Measurements from ENCODE around the gene LRP4.

The LRP4 gene

DNA sequence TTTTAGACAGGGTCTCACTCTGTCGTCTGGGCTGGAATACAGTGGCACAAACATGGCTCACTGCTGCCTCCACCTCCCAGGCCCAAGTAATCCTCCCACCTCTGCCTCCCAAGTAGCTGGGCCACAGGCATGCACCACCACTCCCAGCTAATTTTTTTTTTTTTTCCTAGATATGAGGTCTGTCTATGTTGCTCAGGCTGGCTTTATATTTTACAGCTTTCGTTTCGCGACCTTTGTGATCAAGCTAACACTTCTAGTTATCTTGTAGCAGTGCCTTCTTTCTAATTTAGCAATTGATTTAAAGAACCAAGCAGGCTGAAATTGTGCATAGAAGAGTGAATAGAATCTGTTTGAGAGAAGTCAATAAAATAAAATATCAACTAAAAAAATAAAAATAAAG, 83.5 kb downstream of the LRP4 start:
- Histone ChIP-seq H3K36me3 (replicated peaks; ENCODE audit: insufficient read depth, low read length) (no peaks in the 10 kb centered on the region), H4K20me1 (ENCODE audit: insufficient read depth, low read length) (peaks cover 18% of the 10 kb centered on the region; the same call in 1 of the 2 replicates), H3K27ac (ENCODE audit: low read length) (no peak overlapping the region), H3K9me2 (replicated peaks; ENCODE audit: insufficient read depth, low read length) (no peaks in the 10 kb centered on the region), H3K9me3 (replicated peaks; ENCODE audit: insufficient read depth, low read length) (no peaks in the 10 kb centered on the region), H2AFZ (ENCODE audit: low read length) (no peak overlapping the region), H3K4me2 (ENCODE audit: low read depth, low read length) (no peak overlapping the region), H3F3A (ENCODE audit: insufficient read depth, low read length) (no peaks in the 10 kb centered on the region), H3K27me3 (replicated peaks; ENCODE audit: insufficient read depth, low read length) (no peaks in the 10 kb centered on the region), H3K4me1 (ENCODE audit: low read length) (no peaks in the 10 kb centered on the region), H3K79me2 (ENCODE audit: low read length) (peaks cover 96% of the 10 kb centered on the region), H3K4me3 (ENCODE audit: low read length) (no peak overlapping the region), H3K9ac (ENCODE audit: low read length) (no peak overlapping the region)
- no peak for DNase-seq
- no peak for TF ChIP-seq EZH2phosphoT487 (IDR thresholded peaks at IDR 0.05; ENCODE audit: low read length)
- TF ChIP-seq, protein P1, sequence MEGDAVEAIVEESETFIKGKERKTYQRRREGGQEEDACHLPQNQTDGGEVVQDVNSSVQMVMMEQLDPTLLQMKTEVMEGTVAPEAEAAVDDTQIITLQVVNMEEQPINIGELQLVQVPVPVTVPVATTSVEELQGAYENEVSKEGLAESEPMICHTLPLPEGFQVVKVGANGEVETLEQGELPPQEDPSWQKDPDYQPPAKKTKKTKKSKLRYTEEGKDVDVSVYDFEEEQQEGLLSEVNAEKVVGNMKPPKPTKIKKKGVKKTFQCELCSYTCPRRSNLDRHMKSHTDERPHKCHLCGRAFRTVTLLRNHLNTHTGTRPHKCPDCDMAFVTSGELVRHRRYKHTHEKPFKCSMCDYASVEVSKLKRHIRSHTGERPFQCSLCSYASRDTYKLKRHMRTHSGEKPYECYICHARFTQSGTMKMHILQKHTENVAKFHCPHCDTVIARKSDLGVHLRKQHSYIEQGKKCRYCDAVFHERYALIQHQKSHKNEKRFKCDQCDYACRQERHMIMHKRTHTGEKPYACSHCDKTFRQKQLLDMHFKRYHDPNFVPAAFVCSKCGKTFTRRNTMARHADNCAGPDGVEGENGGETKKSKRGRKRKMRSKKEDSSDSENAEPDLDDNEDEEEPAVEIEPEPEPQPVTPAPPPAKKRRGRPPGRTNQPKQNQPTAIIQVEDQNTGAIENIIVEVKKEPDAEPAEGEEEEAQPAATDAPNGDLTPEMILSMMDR (IDR thresholded peaks at IDR 0.05; ENCODE audit: low read length) = no peak
- no peak for TF ChIP-seq EZH2 (optimal IDR thresholded peaks at IDR 0.05; ENCODE audit: low read depth, low read length)

DNA sequence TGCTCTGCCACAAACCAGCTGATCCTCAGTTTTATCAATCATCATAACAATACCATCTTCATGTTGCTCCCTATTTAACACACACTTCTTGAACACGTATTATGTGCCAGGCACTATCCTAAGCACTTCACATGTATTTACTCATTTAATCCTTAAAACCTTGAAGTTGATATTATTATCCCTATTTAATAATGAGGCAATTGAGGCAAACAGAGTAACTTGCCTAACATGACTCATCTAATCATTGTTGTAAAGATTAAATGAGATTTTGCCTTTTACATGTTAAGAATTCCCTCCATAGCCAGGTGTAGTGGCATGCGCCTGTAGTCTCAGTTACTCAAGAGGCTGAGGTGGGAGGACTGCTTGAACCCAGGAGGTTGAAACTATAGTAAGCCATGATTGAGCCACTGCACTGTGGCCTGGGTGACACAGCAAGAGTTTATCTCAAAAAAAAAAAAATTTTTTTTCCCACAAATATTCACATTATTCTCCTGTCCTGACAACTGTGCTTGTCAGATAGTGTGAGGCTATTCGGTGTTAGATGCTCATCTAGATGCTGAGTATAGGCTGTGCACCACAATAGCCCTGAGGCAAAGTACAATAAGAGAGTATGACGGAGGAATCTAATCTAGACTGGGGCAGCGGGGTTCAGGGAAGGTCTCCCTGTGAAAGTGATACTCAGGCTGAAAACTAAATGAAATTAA, 85.7 kb downstream of the LRP4 start:
- Histone ChIP-seq H3K27ac (ENCODE audit: low read length) (no peak overlapping the region), H3K27me3 (replicated peaks; ENCODE audit: insufficient read depth, low read length) (no peaks in the 10 kb centered on the region), H3K4me2 (ENCODE audit: low read depth, low read length) (no peak overlapping the region)

DNA sequence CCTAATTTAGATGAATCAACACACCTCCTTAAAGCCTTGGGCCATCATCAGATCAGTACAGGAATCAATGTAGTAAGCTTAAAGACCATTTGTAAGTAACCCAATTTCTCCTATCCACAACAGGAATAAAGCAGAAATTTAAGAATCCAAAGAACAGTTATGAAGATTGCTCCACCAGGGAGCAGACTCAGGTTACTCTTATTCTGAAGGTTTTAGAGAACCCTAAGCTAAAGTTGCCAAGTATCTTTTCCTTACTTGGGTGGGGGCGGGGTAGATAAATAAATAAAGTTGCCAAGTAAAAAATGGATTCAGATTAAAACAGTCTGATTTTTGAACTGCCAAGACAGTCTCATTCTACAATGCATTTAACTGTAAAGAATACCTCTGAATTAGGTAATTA, 90.4 kb downstream of the LRP4 start:
- H4K20me1 ChIP-seq (ENCODE audit: insufficient read depth, low read length) = peaks cover 24% of the 10 kb centered on the region; the same call in 1 of the 2 replicates
- TF ChIP-seq, protein P1 (IDR thresholded peaks at IDR 0.05; ENCODE audit: low read length) = no peak
- TF ChIP-seq EZH2phosphoT487 (IDR thresholded peaks at IDR 0.05; ENCODE audit: low read length) (no peak), EZH2 (optimal IDR thresholded peaks at IDR 0.05; ENCODE audit: low read depth, low read length) (no peak)
- no peak overlapping the region for H3K4me3 ChIP-seq (ENCODE audit: low read length)
- H3K9ac ChIP-seq (ENCODE audit: low read length) = no peak overlapping the region
- no peak overlapping the region for H2AFZ ChIP-seq (ENCODE audit: low read length)
- H3F3A ChIP-seq (ENCODE audit: insufficient read depth, low read length) = no peaks in the 10 kb centered on the region
- no peak for DNase-seq
- peaks cover 5% of the 10 kb centered on the region; the same call in 1 of the 2 replicates for H3K4me1 ChIP-seq (ENCODE audit: low read length)
- no peak overlapping the region for H3K27ac ChIP-seq (ENCODE audit: low read length)
- H3K79me2 ChIP-seq (ENCODE audit: low read length) = peaks cover 98% of the 10 kb centered on the region
- no peaks in the 10 kb centered on the region for H3K9me3 ChIP-seq (replicated peaks; ENCODE audit: insufficient read depth, low read length)
- H3K36me3 ChIP-seq (replicated peaks; ENCODE audit: insufficient read depth, low read length) = no peaks in the 10 kb centered on the region
- H3K4me2 ChIP-seq (ENCODE audit: low read depth, low read length) = no peak overlapping the region
- H3K9me2 ChIP-seq (replicated peaks; ENCODE audit: insufficient read depth, low read length) = no peaks in the 10 kb centered on the region
- no peaks in the 10 kb centered on the region for H3K27me3 ChIP-seq (replicated peaks; ENCODE audit: insufficient read depth, low read length)

More for the DNA sequence above, 85.7 kb downstream of the LRP4 start:
- Histone ChIP-seq H3K79me2 (ENCODE audit: low read length) (peaks cover 96% of the 10 kb centered on the region), H3K9ac (ENCODE audit: low read length) (no peak overlapping the region), H2AFZ (ENCODE audit: low read length) (no peak overlapping the region), H3K9me2 (replicated peaks; ENCODE audit: insufficient read depth, low read length) (no peaks in the 10 kb centered on the region), H3K4me3 (ENCODE audit: low read length) (no peak overlapping the region), H3K9me3 (replicated peaks; ENCODE audit: insufficient read depth, low read length) (no peaks in the 10 kb centered on the region), H3K36me3 (replicated peaks; ENCODE audit: insufficient read depth, low read length) (no peaks in the 10 kb centered on the region), H3F3A (ENCODE audit: insufficient read depth, low read length) (no peaks in the 10 kb centered on the region), H3K4me1 (ENCODE audit: low read length) (no peaks in the 10 kb centered on the region), H4K20me1 (ENCODE audit: insufficient read depth, low read length) (peaks cover 15% of the 10 kb centered on the region; the same call in 1 of the 2 replicates)
- TF ChIP-seq EZH2phosphoT487 (IDR thresholded peaks at IDR 0.05; ENCODE audit: low read length) (no peak), EZH2 (optimal IDR thresholded peaks at IDR 0.05; ENCODE audit: low read depth, low read length) (no peak)
- TF ChIP-seq, protein P1 (IDR thresholded peaks at IDR 0.05; ENCODE audit: low read length) = no peak
- no peak for DNase-seq
